ENCODE results near the gene TNFAIP3.

GRCh38 chr6:137926985-137927384 is 59.9 kb downstream of the TNFAIP3 start:
- no peak for TF ChIP-seq CTCF (IDR thresholded peaks at IDR 0.05; ENCODE audit: extremely low read depth in 1 of 2, insufficient read depth in 1 of 2, low read depth in 1 of 2, low read length in 2 of 2)
- TF ChIP-seq GATA2 (IDR thresholded peaks at IDR 0.05; ENCODE audit: insufficient read depth, insufficient read length, low read depth, low read length) = no peak
- TF ChIP-seq EZH2 (IDR thresholded peaks at IDR 0.05; ENCODE audit: borderline replicate concordance, low read depth, low read length, severe bottlenecking) = no peak
- TF ChIP-seq POLR2AphosphoS5 (IDR thresholded peaks at IDR 0.05; ENCODE audit: insufficient read depth, low read depth, low read length) = no peak
